GM12878 (cell line): Measurements from ENCODE around the gene MACROD2. TPM values are rescaled to one million over a fixed set of nuclear protein-coding genes. Genes with fewer than 3 reads are reported as not detected.

ENCODE experiments used
- ATAC-seq: fragments of 200-7000 bp; cut with Tn5 transposase; 3 replicates; pipeline ENCODE4 v1.9.1; 2020; ENCODE audit warnings: mild to moderate bottlenecking, moderate library complexity
- BruUV-seq: library from RNA; stranded (reverse); fragments of 400-500 nt; replicated peaks from 2 replicates; lab custom pipeline; 2021; lab: Mats Ljungman, UMichigan
- CTCF ChIA-PET: fragments of 300-600 bp; sonication (Branson Sonifier 250); formaldehyde crosslinking; extraction: SDS; loops from one replicate; lab custom pipeline; 2021; ENCODE audit warnings: inconsistent platforms; lab: Yijun Ruan, JAX
- POLR2A ChIA-PET: fragments of 350-600 bp; formaldehyde crosslinking; extraction: SDS; loops from one replicate; lab custom pipeline; 2021; ENCODE audit warnings: inconsistent platforms; lab: Charles Lee
- RAD21 ChIA-PET: fragments of 300-600 bp; sonication (Branson Sonifier 250); formaldehyde crosslinking; loops from one replicate; lab custom pipeline; 2023; ENCODE audit warnings: antibody characterized with exemption; ENCODE audit not compliant: unreplicated experiment; lab: Charles Lee
- SMC1A ChIA-PET: fragments of 300-600 bp; sonication (Branson Sonifier 250); formaldehyde crosslinking; loops from one replicate; lab custom pipeline; 2023; ENCODE audit not compliant: unreplicated experiment, uncharacterized antibody; lab: Charles Lee
- DNase-seq: peaks from one replicate; pipeline ENCODE4 v3.0.0-alpha.2; 2011; ENCODE audit warnings: low read depth, low spot score
- FAIRE-seq: peaks from 3 replicates; lab custom pipeline; 2011; peaks lifted over from hg19 to GRCh38; lab: Jason Lieb, UNC
- H2AFZ ChIP-seq: 2 replicates; pipeline ENCODE4 v1.6.0; 2011; ENCODE audit warnings: low read depth, low read length, control low read depth; ENCODE audit not compliant: control insufficient read depth
- H3K27ac ChIP-seq: 2 replicates; pipeline ENCODE4 v1.5.1; 2011; ENCODE audit warnings: control low read depth; ENCODE audit not compliant: control insufficient read depth, insufficient read depth
- H3K27me3 ChIP-seq, 2 experiments: replicated peaks in 1 of 2; 2 replicates each; pipeline versions ENCODE4 v1.6.0 to v1.6.1; 2011; ENCODE audit warnings: low read length in 1 of 2; ENCODE audit not compliant: control insufficient read depth in 2 of 2, insufficient read depth in 2 of 2
- H3K36me3 ChIP-seq, 2 experiments: 2 replicates each; pipeline ENCODE4 v1.5.1; 2011; ENCODE audit warnings: low read length in 1 of 2; ENCODE audit not compliant: control insufficient read depth in 2 of 2, insufficient read depth in 2 of 2
- H3K4me1 ChIP-seq: 2 replicates; pipeline ENCODE4 v1.6.1; 2011; ENCODE audit warnings: mild to moderate bottlenecking, low read length, moderate library complexity, mixed read lengths; ENCODE audit not compliant: control insufficient read depth, insufficient read depth
- H3K4me2 ChIP-seq: 2 replicates; pipeline ENCODE4 v1.6.0; 2011; ENCODE audit warnings: control low read depth; ENCODE audit not compliant: control insufficient read depth, insufficient read depth
- H3K4me3 ChIP-seq: fragments of 200-600 bp; sonication (generic); 2 replicates; pipeline ENCODE4 v1.5.1; 2016
- H3K79me2 ChIP-seq: 2 replicates; pipeline ENCODE4 v1.6.0; 2011; ENCODE audit warnings: low read length; ENCODE audit not compliant: control insufficient read depth, insufficient read depth
- H3K9ac ChIP-seq: 2 replicates; pipeline ENCODE4 v1.8.0; 2011; ENCODE audit warnings: low read length, control low read depth, mixed read lengths; ENCODE audit not compliant: control insufficient read depth, insufficient read depth
- H3K9me3 ChIP-seq: replicated peaks from 3 replicates; pipeline ENCODE4 v1.5.1; 2011; ENCODE audit warnings: mild to moderate bottlenecking, low read length; ENCODE audit not compliant: control insufficient read depth, insufficient read depth
- H4K20me1 ChIP-seq: 2 replicates; pipeline ENCODE4 v1.6.0; 2011; ENCODE audit not compliant: control insufficient read depth, insufficient read depth
- DPF2 ChIP-seq: fragments of 450-650 bp; IDR thresholded peaks from 2 replicates; pipeline ENCODE4 v1.6.1; 2017; ENCODE audit warnings: mild to moderate bottlenecking
- EZH2 ChIP-seq: IDR thresholded peaks from 2 replicates; pipeline ENCODE4 v1.6.1; 2012; ENCODE audit warnings: low read depth, mild to moderate bottlenecking, control low read depth, inconsistent platforms, low read length, borderline replicate concordance; ENCODE audit not compliant: control insufficient read depth
- IKZF1 ChIP-seq: fragments of 450-650 bp; conservative IDR thresholded peaks from 2 replicates; pipeline ENCODE4 v1.6.1; 2017; ENCODE audit warnings: antibody characterized with exemption, mild to moderate bottlenecking
- MYB ChIP-seq: fragments of 150-350 bp; IDR thresholded peaks from 2 replicates; pipeline ENCODE4 v1.6.1; 2014; ENCODE audit warnings: mild to moderate bottlenecking, low read depth, low read length, borderline replicate concordance
- NR2F1 ChIP-seq: fragments of 450-650 bp; conservative IDR thresholded peaks from 2 replicates; pipeline ENCODE4 v1.6.1; 2017; ENCODE audit warnings: mild to moderate bottlenecking
- POU2F2 ChIP-seq: IDR thresholded peaks from 3 replicates; pipeline ENCODE4 v1.6.1; 2011; ENCODE audit warnings: low read depth, mild to moderate bottlenecking, low read length, borderline replicate concordance
- SUZ12 ChIP-seq: fragments of 200-600 bp; sonication (generic); IDR thresholded peaks from one replicate; pipeline ENCODE4 v1.6.1; 2018; ENCODE audit warnings: antibody characterized with exemption, mild to moderate bottlenecking; ENCODE audit not compliant: unreplicated experiment
- WRNIP1 ChIP-seq: IDR thresholded peaks from 2 replicates; pipeline ENCODE4 v1.6.1; 2011; ENCODE audit warnings: low read depth, low read length, improper control_type of control experiment, borderline replicate concordance
- WGBS: methylation state at CpG from one replicate; pipeline ENCODE4 v1.1.6; 2016; ENCODE audit warnings: low lambda C conversion rate; ENCODE audit not compliant: insufficient replicate concordance, insufficient coverage; ENCODE audit errors: missing lambda C conversion rate; 5-methylcytosine and 5-hydroxymethylcytosine counted together
- in situ Hi-C: fragments of 300-500 bp; cut with MboI; formaldehyde crosslinking; loops from 9 replicates; pipeline ENCODE4 v1.14.3; 2018; ENCODE audit warnings: mixed read lengths
- intact Hi-C: fragments of 100-400 bp; cut with micrococcal nuclease; formaldehyde crosslinking; loops from one replicate; pipeline ENCODE4 v1.14.2; 2022; ENCODE audit not compliant: unreplicated experiment
- polyA plus RNA-seq, 11 experiments: library from polyadenylated mRNA; depleted of rRNA in 4 of 11; unstranded in 6 of 11; stranded (reverse) in 5 of 11; fragments of >200 nt; fragmentation: Nextera tagmentation in 4 of 11; fragmentation: Illumina TruSeq in 1 of 11; extraction: Ambion mirVana in 4 of 11; extraction: Trizol in 1 of 11; gene quantifications; 1 replicate in 1 of 11; 2 replicates in 10 of 11; pipeline versions ENCODE4 v1.2.1 to v1.2.3, GENCODE V29; 2011 to 2016; ENCODE audit warnings: inconsistent platforms in 2 of 11, missing spikeins in 2 of 11, low read depth in 1 of 11
- total RNA-seq, 4 experiments: library from RNA; depleted of rRNA in 3 of 4; stranded (reverse); fragments of >200 nt in 3 of 4; fragmentation: Illumina TruSeq in 1 of 4; extraction: Trizol in 1 of 4; gene quantifications; 2 replicates each; pipeline versions ENCODE4 v1.2.1 to v1.2.3, GENCODE V29; 2013 to 2021

The MACROD2 gene
- total and polyA plus RNA-seq, 10 of the 15 experiments (the other 5 are each of a cell fraction or from before 2014, with no cell fraction given) = 1.1 to 21.5 (median 2.2) TPM

- Histone ChIP-seq H3K27ac (no peak overlapping the region), H4K20me1 (no peaks in the 10 kb centered on the region), H3K36me3 (no peaks in the 10 kb centered on the region), H2AFZ (no peak overlapping the region), H3K4me1 (no peaks in the 10 kb centered on the region), H3K9me3 (no peaks in the 10 kb centered on the region; the same call in 2 of the 3 replicates), H3K27me3 (no peaks in the 10 kb centered on the region), H3K9ac (no peak overlapping the region), H3K4me2 (no peak overlapping the region), H3K79me2 (no peaks in the 10 kb centered on the region), H3K4me3 (no peak overlapping the region)
- in situ Hi-C loops = no loop called here
- TF ChIP-seq IKZF1 = no peak
- TF ChIP-seq POU2F2 = no peak
- TF ChIP-seq EZH2 = no peak
- TF ChIP-seq WRNIP1 = no peak
- RAD21 ChIA-PET = interaction anchor here (1.1 kb wide), 1 partner anchor 219 kb away, joined by 3 read pairs; no protein-coding TSS in a partner anchor
- ATAC-seq = no peak
- no TSS peak for BruUV-seq
- CTCF ChIA-PET = interaction anchor here (1.6 kb wide), 1 partner anchor 391 kb away, joined by 3 read pairs; no protein-coding TSS in a partner anchor
- POLR2A ChIA-PET = no interaction called here
- no peak for DNase-seq
- FAIRE-seq = no peak
- intact Hi-C loops = no loop called here
- WGBS = 64% methylated on average over 3 of the region's 3 CpGs
- SMC1A ChIA-PET = interaction anchor here (1.2 kb wide), 1 partner anchor 18 kb away, joined by 3 read pairs; no protein-coding TSS in a partner anchor
These were observed 734.1 kb downstream of the MACROD2 start for GRCh38 chr20:14729390-14729789.

DNA sequence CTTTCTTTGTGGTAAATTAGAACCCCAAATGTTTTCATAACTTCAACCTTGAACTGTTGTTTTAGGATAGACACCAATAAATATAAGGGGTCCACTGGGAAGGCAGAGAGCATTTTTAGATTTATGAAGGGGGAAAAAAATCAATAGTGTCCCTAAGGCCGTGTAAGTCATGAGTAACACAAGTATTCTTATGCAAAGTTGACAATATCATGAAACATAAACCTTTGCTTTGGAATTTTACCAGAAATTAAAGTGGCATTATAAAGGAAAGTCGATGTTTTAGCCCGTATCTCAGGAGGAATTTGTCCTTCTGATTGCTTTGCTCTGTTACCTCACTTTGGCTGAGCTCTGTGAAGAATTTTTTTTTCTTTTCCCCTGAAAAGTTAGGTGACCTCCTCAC is 737.0 kb downstream of the MACROD2 start:
- no peaks in the 10 kb centered on the region for H4K20me1 ChIP-seq
- H3K27ac ChIP-seq = no peak overlapping the region
- H3K9ac ChIP-seq = no peak overlapping the region
- ATAC-seq (no peak), DNase-seq (no peak), FAIRE-seq (no peak)
- no peak overlapping the region for H3K4me3 ChIP-seq
- no peaks in the 10 kb centered on the region for H3K27me3 ChIP-seq
- no peak overlapping the region for H3K4me2 ChIP-seq
- H2AFZ ChIP-seq = no peak overlapping the region
- no TSS peak for BruUV-seq
- ChIA-PET POLR2A (no interaction called here), RAD21 (no interaction called here), CTCF (no interaction called here), SMC1A (interaction anchor here (1.8 to 3.6 kb wide), 2 partner anchors 31 to 55 kb away, joined by 4 to 11 read pairs; no protein-coding TSS in a partner anchor)
- 2% methylated on average over 3 of the region's 3 CpGs for WGBS
- intact Hi-C loops (no loop called here), in situ Hi-C loops (no loop called here)
- TF ChIP-seq MYB = no peak
- TF ChIP-seq EZH2 = no peak
- TF ChIP-seq NR2F1 = no peak
- TF ChIP-seq DPF2 = no peak
- no peak for TF ChIP-seq SUZ12
- no peaks in the 10 kb centered on the region for H3K79me2 ChIP-seq
- H3K36me3 ChIP-seq = no peaks in the 10 kb centered on the region
- no peaks in the 10 kb centered on the region; the same call in 2 of the 3 replicates for H3K9me3 ChIP-seq
- H3K4me1 ChIP-seq = no peaks in the 10 kb centered on the region
